Testis (tissue), 2 donors: Measurements from ENCODE around the gene LHFPL4.

Experiments
- CTCF ChIP-seq, 3 experiments: fragments of 450-650 bp in 2 of 3; fragments of 200-600 bp in 1 of 3; sonication (generic) in 1 of 3; IDR thresholded peaks; one replicate each; pipeline ENCODE4 v1.5.1; 2016 to 2019; ENCODE audit warnings: antibody characterized with exemption in 3 of 3, mild to moderate bottlenecking in 2 of 3, moderate library complexity in 1 of 3
- POLR2A ChIP-seq: fragments of 450-650 bp; IDR thresholded peaks from one replicate; pipeline ENCODE4 v1.6.1; 2017; ENCODE audit warnings: antibody characterized with exemption, mild to moderate bottlenecking, moderate library complexity

- TF ChIP-seq CTCF (IDR thresholded peaks at IDR 0.05) (no peak), POLR2A (no peak)
Observed at GRCh38 chr3:9480265-9480664, 73.4 kb downstream of the LHFPL4 start.
